HG03280 (cell line): ENCODE measurements around the gene SEPTIN6.

Source experiments
- ATAC-seq: cut with Tn5 transposase; IDR thresholded peaks from one replicate; pipeline ENCODE4 v1.9.1; 2021; ENCODE audit warnings: mild to moderate bottlenecking, moderate library complexity; ENCODE audit not compliant: unreplicated experiment

SEPTIN6 gene

GRCh38 chrX:119693040-119693995 is at the start of gene SEPTIN6:
TSS of gene SEPTIN6 (minus strand) at chrX:119693168. CDS start at chrX:119693105, 63 bp downstream.
- peak; percentile 58 for ATAC-seq

DNA sequence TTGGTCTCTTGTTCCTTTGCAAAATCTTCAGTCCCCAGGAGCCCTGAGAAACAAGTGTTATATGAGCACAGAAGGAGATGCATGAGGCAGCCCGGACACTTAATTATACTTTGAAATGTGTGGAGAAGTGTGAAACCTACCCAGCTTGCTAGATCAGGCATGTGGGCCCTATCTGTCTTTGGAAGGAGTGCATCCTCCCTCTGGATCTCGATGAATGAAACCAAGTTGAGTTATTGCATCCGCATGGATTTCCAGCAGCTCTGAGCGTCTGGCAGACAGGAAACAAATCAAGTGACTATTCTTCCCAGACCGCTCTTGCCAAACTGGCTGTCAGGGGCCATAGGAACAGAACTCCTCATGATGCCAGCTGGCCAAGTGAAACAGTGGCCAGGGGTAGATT is 45.8 kb upstream of the SEPTIN6 start:
- no peak for ATAC-seq

GRCh38 chrX:119736206-119736764 is 43.3 kb upstream of the SEPTIN6 start:
- no peak for ATAC-seq

DNA sequence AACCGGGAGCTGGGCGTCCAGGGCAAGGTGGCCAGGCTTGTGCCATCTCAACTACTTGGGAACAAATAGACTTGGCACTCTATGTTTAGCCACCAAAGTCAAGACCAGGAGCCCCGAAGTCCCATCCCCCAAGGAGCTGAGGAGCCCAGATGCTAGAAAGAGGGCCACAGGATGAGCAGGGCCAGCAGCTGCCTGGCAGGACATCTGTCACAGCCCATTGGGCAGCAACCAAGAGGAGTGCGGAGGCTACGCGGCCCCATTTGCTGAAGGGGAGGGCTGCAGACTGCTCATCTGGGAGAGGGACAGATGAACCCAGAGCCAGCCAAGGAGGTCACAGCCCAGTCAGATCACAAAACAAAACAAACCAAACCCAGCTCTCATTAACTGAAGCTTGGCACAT is 42.5 kb upstream of the SEPTIN6 start:
- no peak for ATAC-seq

DNA sequence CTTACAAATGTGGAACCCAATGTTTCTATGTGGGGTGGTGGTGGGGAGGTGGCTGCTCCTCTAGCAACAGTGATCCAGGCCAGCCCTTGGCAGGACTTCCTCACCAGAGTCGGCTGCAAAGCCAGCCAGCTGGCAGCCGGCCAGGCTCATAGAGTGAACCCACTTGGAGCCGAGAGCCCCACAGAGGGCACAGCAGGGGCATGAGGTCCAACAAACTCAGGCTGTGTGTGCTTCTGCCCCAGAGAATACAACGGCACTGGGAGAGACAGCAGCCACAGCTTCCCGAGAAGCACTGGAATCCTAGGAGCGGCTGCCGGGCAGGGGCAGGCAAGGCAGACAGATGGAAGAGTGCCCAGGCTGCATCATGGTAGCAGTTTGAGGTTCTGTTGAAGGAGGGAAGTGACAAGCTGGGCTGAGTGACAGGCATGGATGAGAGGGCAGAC is 42.0 kb upstream of the SEPTIN6 start:
- ATAC-seq: no peak

DNA sequence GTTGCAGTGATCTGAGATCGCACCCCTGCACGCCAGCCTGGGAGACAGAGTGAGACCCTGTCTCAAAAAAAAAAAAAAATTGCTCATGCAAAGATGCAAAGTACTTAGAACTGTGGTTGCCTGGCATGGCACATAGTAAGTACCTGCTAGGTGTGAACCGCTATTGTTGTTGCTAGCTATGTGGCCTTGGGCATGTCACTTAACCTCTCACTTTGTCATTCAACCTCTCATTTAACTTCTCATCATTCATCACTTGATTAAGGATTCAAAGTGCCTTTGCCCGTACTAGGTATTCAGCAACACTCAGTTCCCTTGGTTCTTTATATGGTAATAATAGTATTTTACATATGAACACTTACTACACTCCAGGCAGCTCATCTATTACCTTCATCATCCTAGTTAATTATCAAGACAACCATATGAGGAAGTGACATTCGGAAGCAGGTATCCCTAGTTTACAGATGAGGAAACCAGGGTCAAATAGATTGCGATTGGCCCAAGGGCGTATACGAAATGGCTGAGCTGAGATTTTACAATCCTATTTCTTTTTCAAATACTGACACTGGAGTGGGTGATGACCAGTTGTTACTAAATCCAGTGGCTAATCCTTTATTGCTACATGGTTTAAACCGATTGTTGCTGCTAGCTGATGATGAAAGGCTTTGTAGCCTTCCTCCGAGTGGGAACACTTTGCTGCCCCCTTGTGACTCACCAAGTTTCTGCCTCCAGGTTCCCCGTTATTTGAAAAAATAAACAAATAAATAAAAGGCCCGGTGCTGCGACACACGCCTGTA is 36.6 kb upstream of the SEPTIN6 start:
- no peak for ATAC-seq

- no peak for ATAC-seq
Measured at GRCh38 chrX:119728487-119728886, 35.5 kb upstream of the SEPTIN6 start.

DNA sequence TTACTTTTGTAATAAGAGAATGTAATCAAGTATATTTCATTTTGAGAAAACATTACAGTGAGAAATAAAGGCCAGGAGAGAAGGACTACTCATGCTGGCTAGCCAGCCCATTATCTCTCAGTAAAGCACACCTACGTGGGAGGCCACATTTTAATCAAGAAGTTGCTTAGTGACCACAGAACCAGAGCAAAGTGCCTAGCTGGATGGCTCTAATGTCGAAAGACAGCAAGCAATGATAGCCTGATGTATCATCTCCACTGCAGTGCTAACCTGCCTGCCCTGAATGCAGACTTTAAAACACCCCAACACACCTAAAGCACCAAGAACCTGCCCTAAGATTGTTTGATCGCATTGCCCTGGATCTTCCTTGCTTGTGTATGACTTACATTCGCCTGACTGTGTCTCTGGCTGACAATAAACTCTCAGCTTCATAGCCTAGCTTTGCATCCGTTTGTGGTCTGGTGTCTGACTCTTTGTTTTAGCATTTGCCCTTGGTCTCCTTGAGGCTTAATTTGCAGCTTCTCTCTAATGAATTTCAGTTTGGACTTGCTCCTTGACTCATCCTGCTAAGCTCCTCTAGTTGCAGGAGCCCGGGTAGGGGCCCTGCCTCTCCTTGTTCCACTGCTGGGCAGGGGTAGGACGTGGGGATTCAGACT is 34.1 kb upstream of the SEPTIN6 start:
- no peak for ATAC-seq

DNA sequence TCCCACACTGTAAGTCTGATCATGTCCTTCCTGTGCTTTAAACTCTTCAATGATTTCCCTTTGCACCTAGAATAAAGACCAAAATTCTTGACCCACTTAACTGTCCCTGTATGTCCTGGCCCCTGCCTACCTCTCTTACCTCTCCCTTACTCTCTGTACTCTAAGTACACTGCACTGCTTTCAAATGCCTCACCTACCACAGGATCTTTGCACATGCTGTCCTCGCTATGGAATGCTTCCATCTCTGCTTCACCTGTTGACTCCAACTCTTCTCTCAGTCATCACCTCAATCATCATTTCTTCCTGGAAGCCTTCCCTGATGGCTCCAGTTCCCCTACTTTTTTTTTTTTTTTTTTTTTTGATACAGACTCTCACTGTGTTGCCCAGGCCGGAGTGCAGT is 29.0 kb upstream of the SEPTIN6 start:
- no peak for ATAC-seq

DNA sequence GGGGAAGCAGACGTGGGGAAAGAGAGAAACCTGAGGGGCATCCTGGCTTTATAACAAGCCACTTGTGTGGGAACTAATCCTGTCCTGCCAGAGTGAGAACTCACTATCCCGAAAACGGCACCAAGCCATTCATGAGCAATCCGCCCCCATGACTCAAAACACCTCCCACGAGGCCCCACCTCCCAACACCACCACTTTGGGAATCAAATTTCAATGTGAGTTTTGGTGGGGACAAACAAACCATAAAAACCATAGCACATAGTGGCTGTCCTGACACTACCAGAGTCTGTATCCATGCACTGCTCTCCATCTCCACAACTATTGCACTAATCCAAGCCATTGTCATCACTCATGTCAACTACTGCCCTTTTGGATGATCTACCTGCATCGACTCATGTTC is 28.5 kb upstream of the SEPTIN6 start:
- no peak for ATAC-seq

DNA sequence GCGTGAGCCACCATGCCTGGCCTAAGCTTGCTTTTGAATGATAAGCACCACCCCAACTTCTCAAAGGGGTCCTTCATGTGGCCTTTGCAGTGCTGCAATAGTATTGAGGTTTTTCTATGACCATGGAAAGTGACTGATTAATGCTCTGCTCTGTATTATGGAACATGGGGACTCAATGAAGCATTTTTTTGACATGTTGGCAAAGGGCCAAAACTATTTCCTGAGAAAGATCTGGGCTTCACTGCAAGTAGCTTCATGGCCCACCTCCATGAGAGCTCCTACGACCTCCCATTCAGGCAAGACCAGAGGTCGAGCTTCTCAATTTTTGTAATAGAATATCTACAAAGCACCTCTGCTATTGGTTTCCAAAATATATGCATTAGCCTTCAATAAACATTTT is 16.7 kb upstream of the SEPTIN6 start:
- ATAC-seq: no peak

DNA sequence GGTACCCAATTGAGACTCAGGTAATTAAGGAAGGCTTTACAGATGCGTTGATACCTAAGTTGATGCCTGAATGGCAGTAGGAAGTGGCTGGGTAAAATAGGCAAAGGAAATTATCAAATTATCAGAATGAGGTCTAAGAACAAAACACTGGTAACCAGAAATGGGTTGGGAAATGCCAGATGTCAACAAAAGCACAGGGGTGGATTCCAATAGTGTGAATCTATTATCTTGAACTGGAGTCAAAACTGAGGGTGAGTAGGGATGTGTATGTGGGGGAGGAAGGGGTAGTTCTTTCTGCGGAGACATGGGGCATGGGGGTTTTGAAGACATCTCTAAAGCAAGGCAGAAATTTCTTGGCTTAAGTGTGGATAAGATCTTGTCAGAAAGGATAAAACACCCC is 16.0 kb upstream of the SEPTIN6 start:
- ATAC-seq: no peak

DNA sequence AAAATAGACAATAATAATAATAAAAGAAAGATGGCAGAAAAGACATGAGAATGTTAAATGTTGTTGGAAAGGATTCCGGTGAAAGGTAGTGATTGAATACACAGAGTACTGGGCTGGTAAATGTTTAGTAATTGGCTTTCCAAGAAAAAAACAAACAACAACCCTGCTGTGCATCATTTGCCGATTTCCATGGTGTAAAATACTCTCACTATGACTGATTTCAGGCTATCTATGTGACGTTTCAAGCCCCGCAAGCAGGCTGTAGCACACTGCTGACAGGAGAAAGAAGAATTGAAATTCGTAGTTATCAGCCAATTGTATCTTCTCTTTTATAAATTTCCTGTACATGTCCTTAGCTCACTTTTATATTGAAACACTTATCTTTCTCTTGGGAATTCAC is 13.6 kb upstream of the SEPTIN6 start:
- no peak for ATAC-seq

- no peak for ATAC-seq
Measured at GRCh38 chrX:119698845-119699244, 5.9 kb upstream of the SEPTIN6 start.

DNA sequence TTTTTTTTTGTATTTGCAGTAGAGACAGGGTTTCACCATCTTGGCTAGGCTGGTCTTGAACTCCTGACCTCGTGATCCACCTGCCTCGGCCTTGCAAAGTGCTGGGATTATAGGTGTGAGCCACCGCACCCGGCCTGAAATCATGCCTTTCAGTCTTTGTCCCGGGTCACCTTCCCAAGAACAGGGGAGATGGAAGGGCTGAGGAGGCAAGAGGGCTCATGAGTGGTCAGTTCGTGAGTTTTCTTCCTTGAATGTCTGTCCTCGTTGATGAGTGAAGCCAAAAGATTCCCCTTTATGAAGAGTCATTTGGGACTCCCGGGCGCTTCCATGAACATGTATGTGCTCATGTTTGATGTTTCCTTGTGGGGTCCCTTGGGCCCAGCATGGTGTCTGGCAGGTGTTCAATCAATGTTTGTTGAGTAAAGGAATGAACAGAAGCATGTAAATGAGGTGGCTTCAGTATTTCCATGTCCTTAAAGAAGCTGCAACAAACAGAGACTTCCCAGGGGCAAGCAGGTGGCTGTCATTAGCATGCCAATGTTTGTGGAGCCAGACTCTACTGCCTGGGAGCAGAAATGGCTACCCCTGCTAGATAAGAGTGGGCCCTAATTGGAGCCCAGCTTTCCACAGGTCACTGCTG is 3.4 kb upstream of the SEPTIN6 start:
- no peak for ATAC-seq

DNA sequence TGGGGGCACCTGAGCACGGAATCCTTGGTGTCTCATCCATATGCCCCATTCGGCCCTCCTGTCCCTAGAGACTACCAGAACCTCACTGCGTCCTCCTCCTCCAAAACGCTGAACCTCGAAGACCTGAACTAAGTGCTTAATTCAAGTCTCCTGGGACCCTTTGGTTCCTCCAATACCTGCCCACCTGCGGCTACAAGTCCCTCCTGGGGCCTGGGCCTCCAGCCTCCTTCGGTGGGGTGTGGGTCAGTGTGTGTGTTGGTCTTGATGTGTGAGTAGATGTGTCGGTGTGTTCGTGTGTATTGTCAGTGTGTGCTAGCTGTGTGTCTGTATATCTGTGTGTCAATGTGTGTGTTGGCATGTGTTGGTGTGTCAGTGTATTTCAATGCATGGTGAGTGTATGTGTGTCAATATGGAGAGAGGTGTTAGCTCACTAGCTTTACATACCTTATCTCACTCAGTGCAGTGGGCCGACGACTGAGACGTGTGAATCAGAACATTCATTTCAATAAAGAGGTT is 2.6 kb upstream of the SEPTIN6 start:
- no peak for ATAC-seq

DNA sequence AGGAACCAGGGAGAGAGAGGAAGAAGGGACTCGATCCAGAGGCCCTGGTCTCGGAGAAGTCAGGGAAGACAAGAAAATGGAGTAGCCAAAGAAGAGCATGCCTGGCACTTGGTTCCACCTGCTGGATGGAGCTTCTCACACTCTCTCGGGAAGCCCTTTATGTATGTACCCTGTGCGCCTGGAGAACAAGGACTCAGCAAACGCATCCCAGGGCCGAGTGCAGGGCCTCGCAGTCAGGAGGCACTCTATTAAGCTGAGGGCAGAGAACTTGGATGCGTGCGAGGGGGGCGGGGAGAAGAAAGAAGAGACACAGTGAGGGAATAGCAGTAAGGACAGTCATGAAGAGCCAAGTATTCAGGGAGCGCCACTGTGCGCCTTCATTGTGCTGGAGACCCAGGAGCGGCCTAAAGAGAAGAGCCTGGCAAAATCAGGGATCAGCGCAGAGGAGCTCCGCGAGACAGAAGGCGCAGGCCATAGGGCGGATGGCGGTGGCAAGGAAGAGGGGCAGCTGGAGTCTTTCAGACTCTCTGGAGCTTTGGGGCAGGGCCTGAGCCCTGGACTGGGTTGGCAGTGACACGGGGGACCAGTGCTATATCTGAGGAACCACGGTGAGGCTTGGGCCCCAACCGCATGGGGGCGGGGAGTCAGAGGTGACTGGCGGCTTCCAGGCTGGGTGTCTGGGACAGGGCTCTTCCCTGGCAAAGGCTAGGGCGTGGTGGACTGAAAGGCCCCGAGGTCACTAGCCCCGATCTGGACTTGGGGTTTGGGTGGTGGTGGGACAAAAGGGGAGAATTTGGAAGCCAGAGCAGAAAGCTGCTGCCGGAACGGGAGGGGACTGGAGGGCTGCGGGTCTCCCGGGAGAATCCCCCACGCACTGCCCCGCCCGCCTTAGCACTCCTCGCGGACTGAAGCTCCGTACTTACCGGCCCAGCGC is 1.9 kb upstream of the SEPTIN6 start:
- no peak for ATAC-seq

DNA sequence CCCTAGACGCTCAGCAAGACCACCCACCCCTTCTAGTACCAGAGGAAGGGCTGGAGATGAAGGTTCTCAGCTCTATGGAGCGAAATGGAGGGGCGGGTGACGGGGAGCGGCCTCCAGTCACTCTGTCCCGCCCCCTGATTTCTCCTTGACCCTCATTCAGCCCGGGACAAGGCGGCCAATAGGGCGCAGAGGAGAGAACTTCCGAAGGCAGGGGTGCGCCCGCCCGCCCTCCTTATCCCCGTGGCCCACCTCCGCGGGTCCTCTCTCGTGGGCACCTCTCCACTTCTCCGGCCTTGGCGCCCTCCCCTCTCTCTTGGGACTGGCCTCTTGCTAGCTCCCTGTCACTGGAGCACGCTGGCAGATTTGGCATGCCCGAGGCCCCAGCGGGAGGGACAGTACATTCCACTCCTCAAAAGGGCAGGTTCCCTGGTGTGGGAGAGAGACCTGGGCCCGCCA is 1.1 kb upstream of the SEPTIN6 start:
- no peak for ATAC-seq
